ENCODE measurements around the gene AKAP12.

AKAP12 gene, protein sequence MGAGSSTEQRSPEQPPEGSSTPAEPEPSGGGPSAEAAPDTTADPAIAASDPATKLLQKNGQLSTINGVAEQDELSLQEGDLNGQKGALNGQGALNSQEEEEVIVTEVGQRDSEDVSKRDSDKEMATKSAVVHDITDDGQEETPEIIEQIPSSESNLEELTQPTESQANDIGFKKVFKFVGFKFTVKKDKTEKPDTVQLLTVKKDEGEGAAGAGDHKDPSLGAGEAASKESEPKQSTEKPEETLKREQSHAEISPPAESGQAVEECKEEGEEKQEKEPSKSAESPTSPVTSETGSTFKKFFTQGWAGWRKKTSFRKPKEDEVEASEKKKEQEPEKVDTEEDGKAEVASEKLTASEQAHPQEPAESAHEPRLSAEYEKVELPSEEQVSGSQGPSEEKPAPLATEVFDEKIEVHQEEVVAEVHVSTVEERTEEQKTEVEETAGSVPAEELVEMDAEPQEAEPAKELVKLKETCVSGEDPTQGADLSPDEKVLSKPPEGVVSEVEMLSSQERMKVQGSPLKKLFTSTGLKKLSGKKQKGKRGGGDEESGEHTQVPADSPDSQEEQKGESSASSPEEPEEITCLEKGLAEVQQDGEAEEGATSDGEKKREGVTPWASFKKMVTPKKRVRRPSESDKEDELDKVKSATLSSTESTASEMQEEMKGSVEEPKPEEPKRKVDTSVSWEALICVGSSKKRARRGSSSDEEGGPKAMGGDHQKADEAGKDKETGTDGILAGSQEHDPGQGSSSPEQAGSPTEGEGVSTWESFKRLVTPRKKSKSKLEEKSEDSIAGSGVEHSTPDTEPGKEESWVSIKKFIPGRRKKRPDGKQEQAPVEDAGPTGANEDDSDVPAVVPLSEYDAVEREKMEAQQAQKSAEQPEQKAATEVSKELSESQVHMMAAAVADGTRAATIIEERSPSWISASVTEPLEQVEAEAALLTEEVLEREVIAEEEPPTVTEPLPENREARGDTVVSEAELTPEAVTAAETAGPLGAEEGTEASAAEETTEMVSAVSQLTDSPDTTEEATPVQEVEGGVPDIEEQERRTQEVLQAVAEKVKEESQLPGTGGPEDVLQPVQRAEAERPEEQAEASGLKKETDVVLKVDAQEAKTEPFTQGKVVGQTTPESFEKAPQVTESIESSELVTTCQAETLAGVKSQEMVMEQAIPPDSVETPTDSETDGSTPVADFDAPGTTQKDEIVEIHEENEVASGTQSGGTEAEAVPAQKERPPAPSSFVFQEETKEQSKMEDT (N-terminal part only)

DNA sequence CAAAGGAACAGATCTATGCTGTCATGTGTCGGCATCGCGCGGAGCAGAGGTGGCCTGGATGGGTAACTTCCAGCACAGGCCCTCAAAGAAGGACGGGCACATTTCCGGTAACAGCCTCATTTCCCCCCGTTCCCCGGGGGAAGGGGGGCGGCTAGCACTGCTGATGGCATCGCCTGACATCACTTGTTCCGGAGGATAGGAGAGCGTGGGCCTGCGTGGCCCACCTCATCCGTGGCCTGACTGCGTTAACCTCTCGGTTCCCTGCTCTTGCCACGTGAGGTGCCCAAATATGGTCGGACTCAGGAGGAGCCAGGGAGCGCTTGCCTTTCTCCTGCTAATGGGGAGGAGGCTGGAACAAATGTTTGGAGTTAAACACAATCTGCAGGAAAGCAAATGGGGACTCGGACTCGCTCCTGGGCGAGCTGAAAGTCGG, at the start of gene AKAP12:
TSS of gene AKAP12 (plus strand) at position 365 of the 433 bp plus-strand sequence. CDS start 596 bp downstream, outside the sequence.
- DNase-seq (ENCODE audit: low read depth): no peak
- TF ChIP-seq, protein P1, sequence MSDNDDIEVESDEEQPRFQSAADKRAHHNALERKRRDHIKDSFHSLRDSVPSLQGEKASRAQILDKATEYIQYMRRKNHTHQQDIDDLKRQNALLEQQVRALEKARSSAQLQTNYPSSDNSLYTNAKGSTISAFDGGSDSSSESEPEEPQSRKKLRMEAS (IDR thresholded peaks at IDR 0.05; ENCODE audit: low read depth, low read length): no peak
- no peak for TF ChIP-seq POLR2A (IDR thresholded peaks at IDR 0.05; ENCODE audit: extremely low read depth, insufficient read length)
- no peak for TF ChIP-seq MYC (IDR thresholded peaks at IDR 0.05; ENCODE audit: low read depth, low read length)
- TF ChIP-seq, protein P2, sequence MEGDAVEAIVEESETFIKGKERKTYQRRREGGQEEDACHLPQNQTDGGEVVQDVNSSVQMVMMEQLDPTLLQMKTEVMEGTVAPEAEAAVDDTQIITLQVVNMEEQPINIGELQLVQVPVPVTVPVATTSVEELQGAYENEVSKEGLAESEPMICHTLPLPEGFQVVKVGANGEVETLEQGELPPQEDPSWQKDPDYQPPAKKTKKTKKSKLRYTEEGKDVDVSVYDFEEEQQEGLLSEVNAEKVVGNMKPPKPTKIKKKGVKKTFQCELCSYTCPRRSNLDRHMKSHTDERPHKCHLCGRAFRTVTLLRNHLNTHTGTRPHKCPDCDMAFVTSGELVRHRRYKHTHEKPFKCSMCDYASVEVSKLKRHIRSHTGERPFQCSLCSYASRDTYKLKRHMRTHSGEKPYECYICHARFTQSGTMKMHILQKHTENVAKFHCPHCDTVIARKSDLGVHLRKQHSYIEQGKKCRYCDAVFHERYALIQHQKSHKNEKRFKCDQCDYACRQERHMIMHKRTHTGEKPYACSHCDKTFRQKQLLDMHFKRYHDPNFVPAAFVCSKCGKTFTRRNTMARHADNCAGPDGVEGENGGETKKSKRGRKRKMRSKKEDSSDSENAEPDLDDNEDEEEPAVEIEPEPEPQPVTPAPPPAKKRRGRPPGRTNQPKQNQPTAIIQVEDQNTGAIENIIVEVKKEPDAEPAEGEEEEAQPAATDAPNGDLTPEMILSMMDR (IDR thresholded peaks at IDR 0.05; ENCODE audit: low read depth, low read length): no peak
- no peak within 1 kb of the TSS for H3K4me3 ChIP-seq (ENCODE audit: low read depth, low read length)

DNA sequence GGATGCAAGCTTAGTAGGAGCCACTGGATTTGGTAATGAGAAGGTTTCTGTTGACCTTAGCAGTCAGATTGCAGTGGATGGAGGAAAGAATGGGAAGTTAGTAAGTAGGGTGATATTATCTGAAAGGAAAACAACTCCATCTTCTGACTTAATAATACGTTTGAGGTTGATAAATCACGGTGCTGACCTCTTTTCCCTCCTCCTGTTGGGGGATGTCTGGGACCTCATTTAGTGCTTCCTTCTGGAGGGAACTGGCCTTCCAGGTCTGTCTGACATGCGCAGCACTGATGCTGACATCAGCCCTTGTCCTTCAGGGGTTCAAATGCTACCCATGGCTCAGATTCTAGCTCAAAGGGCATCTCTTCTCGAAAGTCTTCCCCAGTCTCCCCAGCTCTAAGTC, 48.2 kb upstream of the AKAP12 start:
- no peak for TF ChIP-seq POLR2A (IDR thresholded peaks at IDR 0.05; ENCODE audit: extremely low read depth, insufficient read length)
- no peak for TF ChIP-seq MYC (IDR thresholded peaks at IDR 0.05; ENCODE audit: low read depth, low read length)
- no peak for DNase-seq (ENCODE audit: low read depth)
- H3K4me3 ChIP-seq (ENCODE audit: low read depth, low read length): no peak overlapping the region

DNA sequence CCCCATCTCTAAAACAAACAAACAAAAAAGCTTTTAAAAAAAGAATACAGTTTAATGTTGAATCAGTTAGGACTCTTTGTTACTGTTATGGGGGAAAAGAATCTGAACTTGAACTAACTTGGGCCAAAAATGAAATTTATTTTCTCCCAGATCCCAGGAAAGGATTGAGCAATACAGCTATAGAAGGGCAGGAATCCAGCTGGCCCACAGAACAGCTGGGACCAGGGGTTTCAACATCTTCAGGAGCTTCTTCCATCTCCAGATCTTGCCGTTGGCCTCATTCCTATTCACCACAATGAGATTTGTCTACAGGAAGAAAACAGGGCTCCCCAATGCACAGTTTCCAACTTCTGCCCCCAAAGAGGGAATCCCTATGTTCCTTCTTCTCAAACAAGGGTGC, 43.2 kb upstream of the AKAP12 start:
- H3K4me3 ChIP-seq (ENCODE audit: low read depth, low read length): no peak overlapping the region
- no peak for DNase-seq (ENCODE audit: low read depth)
- TF ChIP-seq, protein P2 (IDR thresholded peaks at IDR 0.05; ENCODE audit: low read depth, low read length): no peak
- TF ChIP-seq POLR2A (IDR thresholded peaks at IDR 0.05; ENCODE audit: extremely low read depth, insufficient read length): no peak
- TF ChIP-seq MYC (IDR thresholded peaks at IDR 0.05; ENCODE audit: low read depth, low read length): no peak
- TF ChIP-seq, protein P1 (IDR thresholded peaks at IDR 0.05; ENCODE audit: low read depth, low read length): no peak

DNA sequence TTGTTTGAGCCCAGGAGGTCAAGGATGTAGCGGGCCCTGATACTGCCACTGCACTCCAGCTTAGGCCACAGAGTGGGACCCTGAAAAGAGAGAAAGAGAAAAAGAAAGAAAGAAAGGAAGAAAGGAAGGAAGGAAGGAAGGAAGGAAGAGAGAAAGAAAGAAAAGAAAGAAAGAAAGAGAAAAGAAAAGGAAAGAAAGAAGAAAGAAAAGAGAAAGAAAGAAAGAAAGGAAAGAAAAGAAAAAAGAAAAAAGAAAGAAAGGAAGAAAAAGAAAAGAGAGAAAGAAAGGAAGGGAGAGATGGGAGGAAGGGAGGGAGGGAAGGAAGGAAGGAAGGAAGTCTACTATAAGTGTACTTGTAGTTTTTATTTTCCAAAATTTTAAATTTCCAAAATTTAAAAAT, 42.2 kb upstream of the AKAP12 start:
- no peak for DNase-seq (ENCODE audit: low read depth)
- TF ChIP-seq, protein P2 (IDR thresholded peaks at IDR 0.05; ENCODE audit: low read depth, low read length): no peak

DNA sequence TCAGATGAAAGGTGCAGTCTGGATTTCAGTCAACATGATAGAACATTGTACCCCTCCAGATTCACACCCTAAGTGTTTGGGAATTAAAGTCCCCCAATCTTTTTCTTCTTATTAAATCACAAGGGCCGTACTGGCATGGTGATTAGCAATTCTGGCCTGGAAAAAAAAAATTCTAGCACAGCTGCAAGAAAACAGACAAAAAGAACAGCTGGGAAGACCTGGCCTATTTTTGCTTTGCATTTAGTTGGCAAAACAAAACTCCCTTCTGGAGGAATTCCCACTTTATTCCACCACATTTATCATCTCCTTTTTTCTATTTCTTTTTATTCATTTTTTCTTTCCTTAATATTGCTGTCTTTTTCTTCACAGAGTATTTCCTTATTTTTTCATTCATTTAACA, 39.8 kb upstream of the AKAP12 start:
- TF ChIP-seq, protein P2 (IDR thresholded peaks at IDR 0.05; ENCODE audit: low read depth, low read length): no peak
- TF ChIP-seq POLR2A (IDR thresholded peaks at IDR 0.05; ENCODE audit: extremely low read depth, insufficient read length): no peak
- TF ChIP-seq, protein P1 (IDR thresholded peaks at IDR 0.05; ENCODE audit: low read depth, low read length): no peak

More for the DNA sequence above, 42.2 kb upstream of the AKAP12 start:
- no peak overlapping the region for H3K4me3 ChIP-seq (ENCODE audit: low read depth, low read length)

More for the DNA sequence above, 39.8 kb upstream of the AKAP12 start:
- DNase-seq (ENCODE audit: low read depth): no peak
- H3K4me3 ChIP-seq (ENCODE audit: low read depth, low read length): no peak overlapping the region
